ENCODE results near the gene SUPT5H.

- TF ChIP-seq CTCF (IDR thresholded peaks at IDR 0.05; ENCODE audit: low read depth, low read length), result no peak
- no peak for TF ChIP-seq POLR2A (IDR thresholded peaks at IDR 0.05; ENCODE audit: extremely low read depth, insufficient read length)
- no peak for TF ChIP-seq MAX (IDR thresholded peaks at IDR 0.05; ENCODE audit: low read depth, low read length)
Measured at GRCh38 chr19:39401070-39401548, 44.3 kb upstream of the SUPT5H start.
